Testis (tissue), 2 donors: Measurements from ENCODE around the gene PACSIN3.

Source experiments
- CTCF ChIP-seq, 3 experiments: fragments of 450-650 bp in 2 of 3; fragments of 200-600 bp in 1 of 3; sonication (generic) in 1 of 3; IDR thresholded peaks; one replicate each; pipeline ENCODE4 v1.5.1; 2016 to 2019; ENCODE audit warnings: antibody characterized with exemption in 3 of 3, mild to moderate bottlenecking in 2 of 3, moderate library complexity in 1 of 3
- POLR2A ChIP-seq: fragments of 450-650 bp; IDR thresholded peaks from one replicate; pipeline ENCODE4 v1.6.1; 2017; ENCODE audit warnings: antibody characterized with exemption, mild to moderate bottlenecking, moderate library complexity

GRCh38 chr11:47147681-47148080 lies 38.6 kb downstream of the PACSIN3 start:
- TF ChIP-seq POLR2A (no peak), CTCF (IDR thresholded peaks at IDR 0.05) (no peak)
